Left lung (tissue), 10 donors: ENCODE data around the gene HEXD. TPM values are rescaled to one million over a fixed set of nuclear protein-coding genes. Genes with fewer than 3 reads are reported as not detected.

Experiments used
- ATAC-seq: fragments of 200-7000 bp; cut with Tn5 transposase; one replicate; pipeline ENCODE4 v1.9.1; 2020; ENCODE audit warnings: moderate library complexity
- DNase-seq, 4 donors: peaks; one replicate each; pipeline ENCODE4 v3.0.0-alpha.2; 2013 to 2020
- H3K27ac ChIP-seq, 2 donors: fragments of 200-600 bp; sonication (generic) in 1 of 2; one replicate each; pipeline versions ENCODE4 v1.5.0 to v1.8.0; 2020 to 2021
- H3K27me3 ChIP-seq, 2 donors: fragments of 200-600 bp; sonication (generic) in 1 of 2; one replicate each; pipeline versions ENCODE4 v1.5.0 to v1.8.0; 2020 to 2021
- H3K36me3 ChIP-seq, 2 donors: fragments of 200-600 bp; sonication (generic) in 1 of 2; one replicate each; pipeline versions ENCODE4 v1.5.0 to v1.8.0; 2020 to 2021
- H3K4me1 ChIP-seq, 2 donors: fragments of 200-600 bp; one replicate each; pipeline ENCODE4 v1.8.0; 2021
- H3K4me3 ChIP-seq, 2 donors: fragments of 200-600 bp; sonication (generic) in 1 of 2; one replicate each; pipeline versions ENCODE4 v1.5.0 to v1.8.0; 2020 to 2021; ENCODE audit warnings: mild to moderate bottlenecking in 1 of 2
- H3K9me3 ChIP-seq, 2 donors: fragments of 200-600 bp; sonication (generic) in 1 of 2; one replicate each; pipeline versions ENCODE4 v1.5.0 to v1.8.0; 2020 to 2021
- intact Hi-C, 2 donors: fragments of 100-400 bp; cut with DNase I; formaldehyde crosslinking; loops; one replicate each; pipeline versions ENCODE4 v1.11.2 to v1.14.2; 2022
- polyA plus RNA-seq, 6 donors: library from polyadenylated mRNA; unstranded; fragments of 120-200 nt; gene quantifications; one replicate each; pipeline ENCODE4 v1.2.1, GENCODE V29; 2013; ENCODE audit not compliant: insufficient read length in 6 of 6
- total RNA-seq, 2 donors: library from RNA; stranded (reverse); fragmentation: NEBNext Ultra II Directional; extraction: Animal tissue kit (Norgen Biotek cat#: 25700); gene quantifications; one replicate each; pipeline ENCODE4 v1.2.1, GENCODE V29; 2021
- TF ChIP-seq, protein P1 (sequence below), 2 donors: fragments of 200-600 bp; sonication (generic) in 1 of 2; IDR thresholded peaks; one replicate each; pipeline versions ENCODE4 v1.5.0 to v1.8.0; 2021; ENCODE audit warnings: antibody characterized with exemption in 2 of 2
- donor health status: DM: no; HTN: yes; CAD: no.
- donor health status: DM: no; HTN: no; CAD: no.

Gene HEXD
- total and polyA plus RNA-seq, 8 donors: 28.6 to 48.3 (median 38.4) TPM

DNA sequence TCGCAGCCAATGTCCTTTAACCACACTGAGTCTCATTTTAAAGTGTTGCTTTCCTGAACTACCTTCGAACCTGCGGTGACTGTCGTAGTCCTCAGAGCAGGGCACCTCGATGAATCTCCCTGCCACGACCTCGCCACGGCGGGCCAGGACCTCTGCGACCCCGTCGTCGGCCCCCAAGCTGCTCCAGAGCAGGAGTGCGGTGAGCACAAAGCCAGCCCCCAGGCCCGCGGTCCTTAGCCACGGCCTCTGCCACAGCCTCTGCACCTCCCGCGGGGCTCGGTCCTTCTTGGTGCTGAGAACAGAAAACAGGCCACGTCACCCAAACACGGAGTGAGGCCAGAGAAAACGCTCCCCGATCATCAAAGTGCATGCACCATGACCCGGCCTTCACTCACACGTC is 2.8 kb upstream of the HEXD start:
- DNase-seq (peak in 1 of 4 donors; percentile 72), ATAC-seq (no peak)
- H3K4me3 ChIP-seq: no peak overlapping the region
- H3K27ac ChIP-seq: no peak overlapping the region
- H3K27me3 ChIP-seq: no peaks in the 10 kb centered on the region
- peaks cover 8 to 31% of the 10 kb centered on the region in 2 donors for H3K4me1 ChIP-seq
- peaks cover 0 to 12% of the 10 kb centered on the region in 2 donors for H3K36me3 ChIP-seq
- TF ChIP-seq, protein P1, sequence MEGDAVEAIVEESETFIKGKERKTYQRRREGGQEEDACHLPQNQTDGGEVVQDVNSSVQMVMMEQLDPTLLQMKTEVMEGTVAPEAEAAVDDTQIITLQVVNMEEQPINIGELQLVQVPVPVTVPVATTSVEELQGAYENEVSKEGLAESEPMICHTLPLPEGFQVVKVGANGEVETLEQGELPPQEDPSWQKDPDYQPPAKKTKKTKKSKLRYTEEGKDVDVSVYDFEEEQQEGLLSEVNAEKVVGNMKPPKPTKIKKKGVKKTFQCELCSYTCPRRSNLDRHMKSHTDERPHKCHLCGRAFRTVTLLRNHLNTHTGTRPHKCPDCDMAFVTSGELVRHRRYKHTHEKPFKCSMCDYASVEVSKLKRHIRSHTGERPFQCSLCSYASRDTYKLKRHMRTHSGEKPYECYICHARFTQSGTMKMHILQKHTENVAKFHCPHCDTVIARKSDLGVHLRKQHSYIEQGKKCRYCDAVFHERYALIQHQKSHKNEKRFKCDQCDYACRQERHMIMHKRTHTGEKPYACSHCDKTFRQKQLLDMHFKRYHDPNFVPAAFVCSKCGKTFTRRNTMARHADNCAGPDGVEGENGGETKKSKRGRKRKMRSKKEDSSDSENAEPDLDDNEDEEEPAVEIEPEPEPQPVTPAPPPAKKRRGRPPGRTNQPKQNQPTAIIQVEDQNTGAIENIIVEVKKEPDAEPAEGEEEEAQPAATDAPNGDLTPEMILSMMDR (IDR thresholded peaks at IDR 0.05): no peak
- no peaks in the 10 kb centered on the region for H3K9me3 ChIP-seq
- intact Hi-C loops: no loop called here

DNA sequence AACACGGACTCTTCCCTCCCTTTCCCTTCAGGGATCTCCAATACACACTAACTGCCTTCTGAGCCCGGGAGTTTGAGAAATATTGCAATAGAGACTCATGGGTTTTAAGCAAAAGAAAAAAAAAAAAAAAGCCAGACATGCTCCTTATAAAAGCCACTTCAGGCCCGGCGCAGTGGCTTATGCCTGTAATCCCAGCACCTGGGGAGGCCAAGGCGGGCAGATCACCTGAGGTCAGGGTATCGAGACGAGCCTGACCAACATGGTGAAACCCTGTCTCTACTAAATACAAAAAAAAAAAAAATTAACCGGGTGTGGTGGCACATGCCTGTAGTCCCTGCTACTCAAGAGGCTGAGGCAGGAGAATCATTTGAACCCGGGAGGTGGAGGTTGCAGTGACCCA is 2.4 kb upstream of the HEXD start:
- TF ChIP-seq, protein P1 (IDR thresholded peaks at IDR 0.05): no peak
- intact Hi-C loops: no loop called here
- H3K27ac ChIP-seq: no peak overlapping the region
- peaks cover 0 to 17% of the 10 kb centered on the region in 2 donors for H3K36me3 ChIP-seq
- DNase-seq (peak in 1 of 4 donors; percentile 29), ATAC-seq (no peak)
- H3K9me3 ChIP-seq: no peaks in the 10 kb centered on the region
- no peak overlapping the region for H3K4me3 ChIP-seq
- H3K4me1 ChIP-seq: peaks cover 8 to 31% of the 10 kb centered on the region in 2 donors
- H3K27me3 ChIP-seq: no peaks in the 10 kb centered on the region

DNA sequence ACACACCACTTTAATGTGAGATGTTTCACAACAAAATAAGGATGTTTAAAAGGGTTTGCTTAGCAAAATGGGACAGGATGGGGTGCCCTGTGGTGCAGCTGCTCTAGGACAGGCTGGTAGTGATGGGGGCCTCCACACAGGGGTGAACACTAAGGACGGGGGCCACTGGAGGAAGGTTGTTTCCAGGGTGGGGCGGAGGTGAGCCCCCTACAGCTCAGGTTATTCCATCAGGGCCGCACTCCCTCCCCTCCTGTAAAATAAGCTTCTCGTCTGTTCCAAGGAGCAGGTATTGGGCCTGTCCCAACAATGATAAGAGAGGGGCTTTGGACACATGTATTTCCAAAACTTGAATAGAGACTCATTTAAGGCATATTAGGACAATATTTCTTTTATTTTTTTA is 1.9 kb upstream of the HEXD start:
- peak in 1 of 4 donors; percentile 20 for DNase-seq
- Histone ChIP-seq H3K4me3 (no peak overlapping the region), H3K27me3 (no peaks in the 10 kb centered on the region), H3K9me3 (no peaks in the 10 kb centered on the region), H3K36me3 (peaks cover 0 to 17% of the 10 kb centered on the region in 2 donors), H3K27ac (no peak overlapping the region), H3K4me1 (peaks cover 8 to 31% of the 10 kb centered on the region in 2 donors)
- TF ChIP-seq, protein P1 (IDR thresholded peaks at IDR 0.05): no peak
- no peak for ATAC-seq
- intact Hi-C loops: no loop called here

DNA sequence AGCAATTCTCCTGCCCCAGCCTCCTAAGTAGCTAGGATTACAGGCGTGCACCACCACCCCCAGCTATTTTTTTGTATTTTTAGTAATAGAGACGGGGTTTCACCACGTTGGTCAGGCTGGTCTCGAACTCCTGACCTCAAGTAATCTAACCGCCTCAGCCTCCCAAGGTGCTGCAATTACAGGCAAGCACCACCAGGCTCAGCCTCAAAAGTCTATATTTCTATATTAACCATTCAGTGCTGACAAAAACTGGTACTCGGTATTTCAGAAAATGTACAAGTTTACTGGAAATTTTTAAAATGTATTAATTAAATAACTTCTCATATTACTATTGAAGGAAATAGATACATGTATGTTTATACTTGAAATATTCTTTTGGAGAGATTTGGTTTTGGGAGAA is 1.4 kb upstream of the HEXD start:
- Histone ChIP-seq H3K9me3 (no peaks in the 10 kb centered on the region), H3K27ac (no peak overlapping the region), H3K4me1 (peaks cover 8 to 31% of the 10 kb centered on the region in 2 donors), H3K27me3 (no peaks in the 10 kb centered on the region), H3K36me3 (peaks cover 0 to 18% of the 10 kb centered on the region in 2 donors), H3K4me3 (no peak overlapping the region)
- intact Hi-C loops: no loop called here
- ATAC-seq (no peak), DNase-seq (peak in 1 of 4 donors; percentile 1)
- TF ChIP-seq, protein P1 (IDR thresholded peaks at IDR 0.05): no peak

DNA sequence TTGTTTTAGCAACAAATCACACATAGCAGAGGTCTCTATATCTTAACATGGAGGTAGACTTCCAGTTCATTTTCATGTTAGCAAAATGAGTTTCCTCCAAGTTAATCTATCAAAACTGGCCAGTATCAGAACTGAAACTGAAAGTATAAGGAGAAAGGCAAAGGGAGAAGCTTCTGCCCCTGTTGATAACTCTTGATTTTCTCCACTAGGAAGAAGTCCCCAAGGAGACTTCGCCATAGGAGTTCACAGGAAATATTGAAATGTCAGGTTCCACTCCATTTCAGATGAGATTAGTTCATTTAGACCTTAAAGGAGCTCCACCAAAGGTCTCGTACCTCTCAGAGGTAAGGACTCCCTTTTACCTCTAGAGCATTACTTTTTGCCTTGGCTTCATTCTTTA is 1.4 kb downstream of the HEXD start:
- peaks cover 0 to 18% of the 10 kb centered on the region in 2 donors for H3K36me3 ChIP-seq
- ATAC-seq (no peak), DNase-seq (no peak)
- H3K4me1 ChIP-seq: peaks cover 8 to 29% of the 10 kb centered on the region in 2 donors
- peak overlapping the region; percentile 76 to 86 for H3K4me3 ChIP-seq
- TF ChIP-seq, protein P1 (IDR thresholded peaks at IDR 0.05): no peak
- no peaks in the 10 kb centered on the region for H3K27me3 ChIP-seq
- intact Hi-C loops: no loop called here
- no peaks in the 10 kb centered on the region for H3K9me3 ChIP-seq
- peak overlapping the region in 1 of 2 donors; percentile 83 for H3K27ac ChIP-seq
